GM23248 (cell line): ENCODE results near the gene CHST8. TPM values are rescaled to one million over a fixed set of nuclear protein-coding genes. Genes with fewer than 3 reads are reported as not detected.

Source experiments
- DNase-seq: peaks from one replicate; pipeline ENCODE4 v3.0.0-alpha.2; 2015
- H2AFZ ChIP-seq: fragments of 200-600 bp; sonication (generic); 2 replicates; pipeline ENCODE4 v1.6.1; 2016; ENCODE audit warnings: antibody characterized with exemption
- H3F3A ChIP-seq: fragments of 200-600 bp; sonication (generic); 2 replicates; pipeline ENCODE4 v1.6.1; 2016; ENCODE audit warnings: mild to moderate bottlenecking, antibody characterized with exemption, mixed run types; ENCODE audit not compliant: insufficient read depth
- H3K27ac ChIP-seq: fragments of 200-600 bp; sonication (generic); 2 replicates; pipeline ENCODE4 v1.5.1; 2016; ENCODE audit warnings: mild to moderate bottlenecking
- H3K27me3 ChIP-seq: fragments of 200-600 bp; sonication (generic); replicated peaks from 2 replicates; pipeline ENCODE4 v1.6.1; 2016; ENCODE audit warnings: mild to moderate bottlenecking; ENCODE audit not compliant: insufficient read depth
- H3K36me3 ChIP-seq: fragments of 200-600 bp; sonication (generic); 2 replicates; pipeline ENCODE4 v1.6.1; 2016; ENCODE audit warnings: low read depth, mild to moderate bottlenecking
- H3K4me1 ChIP-seq: fragments of 200-600 bp; sonication (generic); 2 replicates; pipeline ENCODE4 v1.6.1; 2016; ENCODE audit warnings: mild to moderate bottlenecking; ENCODE audit not compliant: insufficient read depth
- H3K4me2 ChIP-seq: fragments of 200-600 bp; sonication (generic); one replicate; pipeline ENCODE4 v1.6.1; 2016; ENCODE audit warnings: mild to moderate bottlenecking; ENCODE audit not compliant: unreplicated experiment
- H3K4me3 ChIP-seq: fragments of 200-600 bp; sonication (generic); 2 replicates; pipeline ENCODE4 v1.5.1; 2016; ENCODE audit warnings: mild to moderate bottlenecking
- H3K79me2 ChIP-seq: fragments of 200-600 bp; sonication (generic); 2 replicates; pipeline ENCODE4 v1.6.1; 2016; ENCODE audit warnings: mild to moderate bottlenecking; ENCODE audit not compliant: insufficient read depth
- H3K9ac ChIP-seq: fragments of 200-600 bp; sonication (generic); 2 replicates; pipeline ENCODE4 v1.6.1; 2016; ENCODE audit warnings: mild to moderate bottlenecking
- H3K9me2 ChIP-seq: fragments of 200-600 bp; sonication (generic); 2 replicates; pipeline ENCODE4 v1.6.1; 2016; ENCODE audit warnings: mixed run types, mild to moderate bottlenecking, moderate library complexity; ENCODE audit not compliant: insufficient read depth
- H3K9me3 ChIP-seq: fragments of 200-600 bp; sonication (generic); one replicate; pipeline ENCODE4 v1.6.1; 2017; ENCODE audit warnings: low read depth
- H4K20me1 ChIP-seq: fragments of 200-600 bp; sonication (generic); 2 replicates; pipeline ENCODE4 v1.6.0; 2016; ENCODE audit not compliant: insufficient read depth
- EZH2 ChIP-seq: fragments of 200-600 bp; sonication (generic); IDR thresholded peaks from 2 replicates; pipeline ENCODE4 v1.6.1; 2018; ENCODE audit warnings: antibody characterized with exemption, mild to moderate bottlenecking; ENCODE audit not compliant: insufficient read depth, poor library complexity, severe bottlenecking
- EZH2phosphoT487 ChIP-seq: fragments of 200-600 bp; sonication (generic); IDR thresholded peaks from 2 replicates; pipeline ENCODE4 v1.6.1; 2018; ENCODE audit warnings: antibody characterized with exemption, moderate library complexity, mild to moderate bottlenecking, low read depth; ENCODE audit not compliant: insufficient read depth
- WGBS, 2 experiments: methylation state at CpG; one replicate each; pipeline ENCODE4 v1.1.6; 2015 to 2017; ENCODE audit warnings: low lambda C conversion rate in 2 of 2, low coverage in 1 of 2; ENCODE audit errors: missing lambda C conversion rate in 2 of 2; 5-methylcytosine and 5-hydroxymethylcytosine counted together
- in situ Hi-C: fragments of 300-500 bp; cut with MboI; formaldehyde crosslinking; loops from 2 replicates; pipeline ENCODE4 v1.15.0; 2020
- polyA plus RNA-seq: library from polyadenylated mRNA; unstranded; fragments of >200 nt; fragmentation: Nextera tagmentation; extraction: Ambion mirVana; gene quantifications from 2 replicates; pipeline ENCODE4 v1.2.1, GENCODE V29; 2016
- total RNA-seq: library from RNA; depleted of rRNA; stranded (reverse); fragments of >200 nt; shearing (Covaris generic); gene quantifications from 2 replicates; pipeline ENCODE4 v1.2.3, GENCODE V29; 2014

The CHST8 gene
- total and polyA plus RNA-seq, 2 experiments from 2014 or later: 0.30 to 1.1 TPM

- Histone ChIP-seq H3K27me3 (no peaks in the 10 kb centered on the region), H3K27ac (no peak overlapping the region), H3K9ac (no peak overlapping the region), H3K4me2 (no peak overlapping the region), H4K20me1 (no peaks in the 10 kb centered on the region), H3F3A (no peaks in the 10 kb centered on the region), H3K4me1 (no peaks in the 10 kb centered on the region), H3K9me3 (no peaks in the 10 kb centered on the region), H3K4me3 (no peak overlapping the region), H3K9me2 (no peaks in the 10 kb centered on the region), H3K79me2 (no peaks in the 10 kb centered on the region), H3K36me3 (no peaks in the 10 kb centered on the region), H2AFZ (no peak overlapping the region)
- in situ Hi-C loops: no loop called here
- no peak for DNase-seq
- no peak for TF ChIP-seq EZH2phosphoT487
- TF ChIP-seq EZH2: no peak
- 29% methylated on average over 8 of the region's 8 CpGs for WGBS, 2 experiments
Observed at GRCh38 chr19:33701565-33701964, 79.8 kb downstream of the CHST8 start.

GRCh38 chr19:33702606-33703437 lies 81.1 kb downstream of the CHST8 start:
- no peaks in the 10 kb centered on the region for H3K4me1 ChIP-seq
- H3K27me3 ChIP-seq: no peaks in the 10 kb centered on the region
- H2AFZ ChIP-seq: no peak overlapping the region
- no peaks in the 10 kb centered on the region for H3K36me3 ChIP-seq
- 38 to 41% methylated on average over 18 to 21 of the region's 21 CpGs for WGBS, 2 experiments
- no peaks in the 10 kb centered on the region for H4K20me1 ChIP-seq
- no peaks in the 10 kb centered on the region for H3F3A ChIP-seq
- H3K4me3 ChIP-seq: no peak overlapping the region
- no peaks in the 10 kb centered on the region for H3K79me2 ChIP-seq
- no peak for DNase-seq
- TF ChIP-seq EZH2 (no peak), EZH2phosphoT487 (no peak)
- no peaks in the 10 kb centered on the region for H3K9me3 ChIP-seq
- H3K4me2 ChIP-seq: no peak overlapping the region
- in situ Hi-C loops: no loop called here
- H3K9ac ChIP-seq: no peak overlapping the region
- H3K27ac ChIP-seq: no peak overlapping the region
- no peaks in the 10 kb centered on the region for H3K9me2 ChIP-seq

GRCh38 chr19:33703438-33703750 lies 81.6 kb downstream of the CHST8 start:
- 42 to 58% methylated on average over 11 of the region's 11 CpGs for WGBS, 2 experiments
- in situ Hi-C loops: no loop called here

GRCh38 chr19:33703821-33704220 lies 82.1 kb downstream of the CHST8 start:
- H3K9me2 ChIP-seq: no peaks in the 10 kb centered on the region
- no peak overlapping the region for H2AFZ ChIP-seq
- H3K27ac ChIP-seq: no peak overlapping the region
- 46 to 50% methylated on average over 8 of the region's 8 CpGs for WGBS, 2 experiments
- no peaks in the 10 kb centered on the region for H4K20me1 ChIP-seq
- DNase-seq: no peak
- no peaks in the 10 kb centered on the region for H3K9me3 ChIP-seq
- in situ Hi-C loops: no loop called here
- TF ChIP-seq EZH2phosphoT487 (no peak), EZH2 (no peak)
- no peaks in the 10 kb centered on the region for H3K4me1 ChIP-seq
- no peaks in the 10 kb centered on the region for H3K79me2 ChIP-seq
- no peak overlapping the region for H3K4me2 ChIP-seq
- H3K27me3 ChIP-seq: peaks cover 8% of the 10 kb centered on the region; the same call in 1 of the 2 replicates
- H3F3A ChIP-seq: no peaks in the 10 kb centered on the region
- H3K9ac ChIP-seq: no peak overlapping the region
- no peaks in the 10 kb centered on the region for H3K36me3 ChIP-seq
- no peak overlapping the region for H3K4me3 ChIP-seq

More at GRCh38 chr19:33703438-33703750, 81.6 kb downstream of the CHST8 start:
- Histone ChIP-seq H3K36me3 (no peaks in the 10 kb centered on the region), H3K9me2 (no peaks in the 10 kb centered on the region), H3K27me3 (peaks cover 5% of the 10 kb centered on the region; the same call in 1 of the 2 replicates), H3K4me1 (no peaks in the 10 kb centered on the region), H3K9ac (no peak overlapping the region), H3F3A (no peaks in the 10 kb centered on the region), H3K4me3 (no peak overlapping the region), H3K4me2 (no peak overlapping the region), H2AFZ (no peak overlapping the region), H3K79me2 (no peaks in the 10 kb centered on the region), H4K20me1 (no peaks in the 10 kb centered on the region), H3K9me3 (no peaks in the 10 kb centered on the region), H3K27ac (no peak overlapping the region)
- no peak for DNase-seq
- TF ChIP-seq EZH2phosphoT487: no peak
- no peak for TF ChIP-seq EZH2
